A549 (cell line): ENCODE results near the gene NAT8. TPM values are rescaled to one million over a fixed set of nuclear protein-coding genes. Genes with fewer than 3 reads are reported as not detected.

ENCODE experiments used
- ATAC-seq, 2 experiments: fragments of 200-7000 bp in 1 of 2; fragments of >200 bp in 1 of 2; cut with Nextera tagmentation in 1 of 2; cut with Tn5 transposase in 1 of 2; 3 replicates each; pipeline versions ENCODE4 v1.8.0 to v1.9.1; 2018 to 2020; ENCODE audit warnings: mild to moderate bottlenecking in 1 of 2, moderate library complexity in 1 of 2
- CTCF ChIA-PET: fragments of 300-600 bp; sonication (Branson Sonifier 250); formaldehyde crosslinking; extraction: SDS; loops from one replicate; lab custom pipeline; 2021; ENCODE audit warnings: antibody characterized with exemption, inconsistent platforms; lab: Yijun Ruan, JAX
- POLR2A ChIA-PET: fragments of 350-600 bp; formaldehyde crosslinking; extraction: SDS; loops from one replicate; lab custom pipeline; 2021; ENCODE audit warnings: antibody characterized with exemption, inconsistent platforms; lab: Yijun Ruan, JAX
- DNase-seq, 2 experiments: peaks; one replicate each; pipeline versions ENCODE4 v3.0.0 to v3.0.0-alpha.2; 2011 to 2016; ENCODE audit warnings: low read depth in 1 of 2, low spot score in 1 of 2
- FAIRE-seq: peaks from 2 replicates; lab custom pipeline; 2011; peaks lifted over from hg19 to GRCh38; lab: Jason Lieb, UNC
- H3K27ac ChIP-seq, 2 experiments: fragments of >200 bp; sonication (Bioruptor Twin); formaldehyde crosslinking; 3 replicates each; pipeline ENCODE4 v1.5.1; 2016 to 2017
- H3K4me1 ChIP-seq: fragments of >200 bp; sonication (Bioruptor Twin); formaldehyde crosslinking; 3 replicates; pipeline ENCODE4 v1.6.1; 2016
- H3K4me2 ChIP-seq: fragments of >200 bp; sonication (Bioruptor Twin); formaldehyde crosslinking; 3 replicates; pipeline ENCODE4 v1.6.1; 2016
- H3K4me3 ChIP-seq: fragments of >200 bp; sonication (Bioruptor Twin); formaldehyde crosslinking; 3 replicates; pipeline ENCODE4 v1.5.1; 2016
- H3K9me3 ChIP-seq: fragments of >200 bp; sonication (Bioruptor Twin); formaldehyde crosslinking; 3 replicates; pipeline ENCODE4 v1.6.1; 2016
- BCL3 ChIP-seq: fragments of >200 bp; sonication (Bioruptor Twin); formaldehyde crosslinking; IDR thresholded peaks from 3 replicates; pipeline ENCODE4 v1.6.1; 2016
- CEBPB ChIP-seq, 2 experiments: fragments of >200 bp in 1 of 2; sonication (Bioruptor Twin) in 1 of 2; formaldehyde crosslinking in 1 of 2; IDR thresholded peaks; 2 replicates each; pipeline ENCODE4 v1.6.1; 2012 to 2016
- CHD2 ChIP-seq: fragments of 150-350 bp; IDR thresholded peaks from 2 replicates; pipeline ENCODE4 v1.6.1; 2014; ENCODE audit warnings: low read length; ENCODE audit not compliant: partially characterized antibody
- EHF ChIP-seq: fragments of 250-450 bp; sonication (Bioruptor Pico); IDR thresholded peaks from 2 replicates; pipeline ENCODE4 v1.5.0; 2020; ENCODE audit warnings: mild to moderate bottlenecking
- FOXS1 ChIP-seq: fragments of 250-450 bp; sonication (Bioruptor Pico); IDR thresholded peaks from 2 replicates; pipeline ENCODE4 v1.5.0; 2020; ENCODE audit warnings: mild to moderate bottlenecking, moderate library complexity
- GATA3 ChIP-seq: IDR thresholded peaks from 2 replicates; pipeline ENCODE4 v1.6.1; 2012; ENCODE audit warnings: borderline replicate concordance
- HEYL ChIP-seq: fragments of 250-450 bp; sonication (Bioruptor Pico); IDR thresholded peaks from 2 replicates; pipeline ENCODE4 v1.8.0; 2021; ENCODE audit warnings: mild to moderate bottlenecking, moderate library complexity
- HOXB13 ChIP-seq: fragments of 250-450 bp; sonication (Bioruptor Pico); IDR thresholded peaks from 2 replicates; pipeline ENCODE4 v1.5.0; 2020; ENCODE audit warnings: low read depth, mild to moderate bottlenecking, moderate library complexity
- KDM1A ChIP-seq: fragments of 200-600 bp; sonication (generic); IDR thresholded peaks from 2 replicates; pipeline ENCODE4 v1.6.1; 2016; ENCODE audit warnings: low read depth, mild to moderate bottlenecking
- MAZ ChIP-seq: fragments of 150-350 bp; IDR thresholded peaks from 2 replicates; pipeline ENCODE4 v1.6.1; 2014; ENCODE audit warnings: antibody characterized with exemption, low read depth, low read length, borderline replicate concordance
- MYC ChIP-seq: IDR thresholded peaks from 2 replicates; pipeline ENCODE4 v1.6.1; 2012; ENCODE audit warnings: mild to moderate bottlenecking, inconsistent platforms, low read length, improper control_type of control experiment, borderline replicate concordance
- NFE2L2 ChIP-seq: fragments of 150-350 bp; conservative IDR thresholded peaks from 2 replicates; pipeline ENCODE4 v1.6.1; 2014; ENCODE audit warnings: low read length
- POLR2A ChIP-seq: IDR thresholded peaks from 2 replicates; pipeline ENCODE4 v1.6.1; 2012; ENCODE audit warnings: mild to moderate bottlenecking, low read length
- POLR2AphosphoS2 ChIP-seq: conservative IDR thresholded peaks from 2 replicates; pipeline ENCODE4 v1.6.1; 2012; ENCODE audit warnings: low read length, improper control_type of control experiment, inconsistent platforms
- TFCP2L1 ChIP-seq: fragments of 250-450 bp; sonication (Bioruptor Pico); IDR thresholded peaks from 2 replicates; pipeline ENCODE4 v1.5.0; 2021; ENCODE audit warnings: mild to moderate bottlenecking
- WGBS: methylation state at CpG from one replicate; pipeline ENCODE4 v1.1.6; 2017; ENCODE audit errors: missing lambda C conversion rate; 5-methylcytosine and 5-hydroxymethylcytosine counted together
- polyA plus RNA-seq, 4 experiments: library from polyadenylated mRNA; depleted of rRNA in 3 of 4; stranded (reverse); fragments of >200 nt; fragmentation: RNase III in 1 of 4; extraction: RNeasy Plus Mini Kit Qiagen cat#74134 plus additional on column Dnase treatment in 1 of 4; gene quantifications; 2 replicates in 3 of 4; 3 replicates in 1 of 4; pipeline ENCODE4 v1.2.3, GENCODE V29; 2011 to 2017
- TF ChIP-seq, protein P1 (sequence below): fragments of 150-350 bp; IDR thresholded peaks from 2 replicates; pipeline ENCODE4 v1.6.1; 2014; ENCODE audit warnings: low read depth, mild to moderate bottlenecking, low read length

The NAT8 gene
- polyA plus RNA-seq, 2 of the 4 experiments (the other 2 are of a cell fraction) = not detected

DNA sequence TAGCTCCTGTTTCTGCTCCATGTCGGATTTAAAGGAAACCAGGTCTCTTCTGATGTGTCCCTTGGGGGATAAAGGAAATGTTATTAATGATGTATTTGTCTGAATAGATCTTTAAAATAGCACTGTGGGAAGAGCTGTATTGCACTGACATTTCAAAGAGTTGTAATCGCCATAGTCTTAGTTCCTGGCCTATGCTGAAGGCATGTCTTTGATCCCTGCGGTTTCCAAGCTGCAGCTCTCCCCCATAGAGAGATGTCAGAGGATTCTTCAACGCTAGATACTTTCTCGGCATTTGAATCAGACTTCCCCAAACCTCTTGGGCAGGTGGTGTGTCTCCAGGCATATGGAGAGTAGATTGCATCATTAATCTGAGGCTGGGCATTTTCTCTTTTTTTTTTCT is 40.4 kb downstream of the NAT8 start:
- no peaks in the 10 kb centered on the region for H3K4me1 ChIP-seq
- POLR2A ChIA-PET = no interaction called here
- H3K4me3 ChIP-seq = no peak overlapping the region
- DNase-seq (no peak), ATAC-seq (no peak), FAIRE-seq (no peak)
- no peak for TF ChIP-seq POLR2AphosphoS2
- no peak for TF ChIP-seq CEBPB (IDR thresholded peaks at IDR 0.05)
- no peak for TF ChIP-seq NFE2L2
- TF ChIP-seq HOXB13 = no peak
- TF ChIP-seq CHD2 = no peak
- TF ChIP-seq GATA3 = no peak
- TF ChIP-seq KDM1A = no peak
- no peak for TF ChIP-seq TFCP2L1 (CRISPR knock-in tag)
- TF ChIP-seq BCL3 = no peak
- no peak for TF ChIP-seq FOXS1 (CRISPR knock-in tag)
- TF ChIP-seq HEYL = no peak
- no peak for TF ChIP-seq EHF (CRISPR knock-in tag)
- H3K9me3 ChIP-seq = no peaks in the 10 kb centered on the region
- CTCF ChIA-PET = interaction anchor here (0.7 kb wide), 1 partner anchor 153 kb away, joined by 3 read pairs; no protein-coding TSS in a partner anchor
- WGBS = 90% methylated on average over 5 of the region's 5 CpGs
- H3K27ac ChIP-seq = no peak overlapping the region
- no peak overlapping the region for H3K4me2 ChIP-seq

- peaks cover 5% of the 10 kb centered on the region; the same call in 1 of the 3 replicates for H3K9me3 ChIP-seq
- CTCF ChIA-PET = no interaction called here
- no peak overlapping the region for H3K27ac ChIP-seq
- H3K4me2 ChIP-seq = no peak overlapping the region
- POLR2A ChIA-PET = no interaction called here
- FAIRE-seq (no peak), ATAC-seq (no peak), DNase-seq (no peak)
- no peaks in the 10 kb centered on the region for H3K4me1 ChIP-seq
- no peak for TF ChIP-seq CEBPB (IDR thresholded peaks at IDR 0.05)
- TF ChIP-seq MYC = no peak
- TF ChIP-seq MAZ = no peak
- H3K4me3 ChIP-seq = no peak overlapping the region
- WGBS = 73% methylated on average over 2 of the region's 2 CpGs
These were observed 48.0 kb downstream of the NAT8 start for GRCh38 chr2:73594251-73594650.

- 89% methylated on average over 2 of the region's 2 CpGs for WGBS
These were observed 48.5 kb downstream of the NAT8 start for GRCh38 chr2:73593680-73594079.

More at GRCh38 chr2:73593680-73594079, 48.5 kb downstream of the NAT8 start:
- DNase-seq = no peak
- CTCF ChIA-PET = no interaction called here
- TF ChIP-seq CEBPB (IDR thresholded peaks at IDR 0.05) (no peak), POLR2A (no peak)
- TF ChIP-seq, protein P1, sequence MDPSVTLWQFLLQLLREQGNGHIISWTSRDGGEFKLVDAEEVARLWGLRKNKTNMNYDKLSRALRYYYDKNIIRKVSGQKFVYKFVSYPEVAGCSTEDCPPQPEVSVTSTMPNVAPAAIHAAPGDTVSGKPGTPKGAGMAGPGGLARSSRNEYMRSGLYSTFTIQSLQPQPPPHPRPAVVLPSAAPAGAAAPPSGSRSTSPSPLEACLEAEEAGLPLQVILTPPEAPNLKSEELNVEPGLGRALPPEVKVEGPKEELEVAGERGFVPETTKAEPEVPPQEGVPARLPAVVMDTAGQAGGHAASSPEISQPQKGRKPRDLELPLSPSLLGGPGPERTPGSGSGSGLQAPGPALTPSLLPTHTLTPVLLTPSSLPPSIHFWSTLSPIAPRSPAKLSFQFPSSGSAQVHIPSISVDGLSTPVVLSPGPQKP = no peak
- TF ChIP-seq, all 56 proteins: peak for 0
- H3K4me3 ChIP-seq = no peak overlapping the region
- FAIRE-seq (no peak), ATAC-seq (no peak)
- H3K4me2 ChIP-seq = no peak overlapping the region
- POLR2A ChIA-PET = no interaction called here
- H3K9me3 ChIP-seq = peaks cover 5% of the 10 kb centered on the region; the same call in 1 of the 3 replicates
- no peaks in the 10 kb centered on the region for H3K4me1 ChIP-seq
- no peak overlapping the region for H3K27ac ChIP-seq

Other genes starting within 250 kb of the NAT8 start
- gene TPRKB, start 94.9 kb upstream of the NAT8 start, polyA plus RNA-seq (2011; rRNA removed) = 97.4 and 115 TPM in 2 replicates
- 138 to 167 TPM (median 144 TPM) in 3 replicates for gene TPRKB, start 94.9 kb upstream of the NAT8 start, polyA plus RNA-seq (2017; fragmentation: RNase III; extraction: RNeasy Plus Mini Kit Qiagen cat#74134 plus additional on column Dnase treatment)
- gene DUSP11, start 137.7 kb upstream of the NAT8 start, polyA plus RNA-seq (2011; rRNA removed) = 42.1 and 54.8 TPM in 2 replicates
- gene DUSP11, start 137.7 kb upstream of the NAT8 start, polyA plus RNA-seq (2017; fragmentation: RNase III; extraction: RNeasy Plus Mini Kit Qiagen cat#74134 plus additional on column Dnase treatment) = 26.2 to 26.7 TPM (median 26.5 TPM) in 3 replicates
- gene C2orf78, start 141.8 kb upstream of the NAT8 start, polyA plus RNA-seq (2011; rRNA removed) = not detected in 2 replicates
- gene C2orf78, start 141.8 kb upstream of the NAT8 start, polyA plus RNA-seq (2017; fragmentation: RNase III; extraction: RNeasy Plus Mini Kit Qiagen cat#74134 plus additional on column Dnase treatment) = not detected in 3 replicates
- 86.1 and 96.3 TPM in 2 replicates for gene STAMBP, start 186.5 kb upstream of the NAT8 start, polyA plus RNA-seq (2011; rRNA removed)
- 42.1 to 45.6 TPM (median 44.4 TPM) in 3 replicates for gene STAMBP, start 186.5 kb upstream of the NAT8 start, polyA plus RNA-seq (2017; fragmentation: RNase III; extraction: RNeasy Plus Mini Kit Qiagen cat#74134 plus additional on column Dnase treatment)